C4-2B (cell line): ENCODE results near the gene C10orf71.

Experiments
- CTCF ChIP-seq: fragments of 450-650 bp; conservative IDR thresholded peaks from 2 replicates; pipeline ENCODE4 v1.5.1; 2017; ENCODE audit warnings: mild to moderate bottlenecking
- ZFX ChIP-seq: fragments of 450-650 bp; IDR thresholded peaks from 2 replicates; pipeline ENCODE4 v1.6.1; 2017

- TF ChIP-seq CTCF (no peak), ZFX (no peak)
Measured at GRCh38 chr10:49323896-49324270, 24.9 kb downstream of the C10orf71 start.
